Left lung (tissue), 10 donors: ENCODE data around the gene CFL1. TPM values are rescaled to one million over a fixed set of nuclear protein-coding genes. Genes with fewer than 3 reads are reported as not detected.

Experiments used
- ATAC-seq: fragments of 200-7000 bp; cut with Tn5 transposase; one replicate; pipeline ENCODE4 v1.9.1; 2020; ENCODE audit warnings: moderate library complexity
- DNase-seq, 4 donors: peaks; one replicate each; pipeline ENCODE4 v3.0.0-alpha.2; 2013 to 2020
- H3K27ac ChIP-seq, 2 donors: fragments of 200-600 bp; sonication (generic) in 1 of 2; one replicate each; pipeline versions ENCODE4 v1.5.0 to v1.8.0; 2020 to 2021
- H3K27me3 ChIP-seq, 2 donors: fragments of 200-600 bp; sonication (generic) in 1 of 2; one replicate each; pipeline versions ENCODE4 v1.5.0 to v1.8.0; 2020 to 2021
- H3K36me3 ChIP-seq, 2 donors: fragments of 200-600 bp; sonication (generic) in 1 of 2; one replicate each; pipeline versions ENCODE4 v1.5.0 to v1.8.0; 2020 to 2021
- H3K4me1 ChIP-seq, 2 donors: fragments of 200-600 bp; one replicate each; pipeline ENCODE4 v1.8.0; 2021
- H3K4me3 ChIP-seq, 2 donors: fragments of 200-600 bp; sonication (generic) in 1 of 2; one replicate each; pipeline versions ENCODE4 v1.5.0 to v1.8.0; 2020 to 2021; ENCODE audit warnings: mild to moderate bottlenecking in 1 of 2
- H3K9me3 ChIP-seq, 2 donors: fragments of 200-600 bp; sonication (generic) in 1 of 2; one replicate each; pipeline versions ENCODE4 v1.5.0 to v1.8.0; 2020 to 2021
- CTCF ChIP-seq, 2 donors: fragments of 200-600 bp; sonication (generic) in 1 of 2; IDR thresholded peaks; one replicate each; pipeline versions ENCODE4 v1.5.0 to v1.8.0; 2021; ENCODE audit warnings: antibody characterized with exemption in 2 of 2
- intact Hi-C, 2 donors: fragments of 100-400 bp; cut with DNase I; formaldehyde crosslinking; loops; one replicate each; pipeline versions ENCODE4 v1.11.2 to v1.14.2; 2022
- polyA plus RNA-seq, 6 donors: library from polyadenylated mRNA; unstranded; fragments of 120-200 nt; gene quantifications; one replicate each; pipeline ENCODE4 v1.2.1, GENCODE V29; 2013; ENCODE audit not compliant: insufficient read length in 6 of 6
- total RNA-seq, 2 donors: library from RNA; stranded (reverse); fragmentation: NEBNext Ultra II Directional; extraction: Animal tissue kit (Norgen Biotek cat#: 25700); gene quantifications; one replicate each; pipeline ENCODE4 v1.2.1, GENCODE V29; 2021
- donor health status: DM: no; HTN: yes; CAD: no.
- donor health status: DM: no; HTN: no; CAD: no.

CFL1 gene
- total and polyA plus RNA-seq, 8 donors, result 599 to 1,162 (median 777) TPM

- H3K36me3 ChIP-seq, result peaks cover 0 to 49% of the 10 kb centered on the region in 2 donors
- peaks cover under 1 to 33% of the 10 kb centered on the region in 2 donors for H3K4me1 ChIP-seq
- H3K27ac ChIP-seq, result no peak overlapping the region
- intact Hi-C loops, result loop anchor here in 1 of 2 donors (10.0 kb wide), 1 partner anchor 102 kb away; no protein-coding TSS in a partner anchor
- H3K4me3 ChIP-seq, result no peak overlapping the region
- no peaks in the 10 kb centered on the region for H3K27me3 ChIP-seq
- peak in 1 of 4 donors; percentile 68 for DNase-seq
- no peaks in the 10 kb centered on the region for H3K9me3 ChIP-seq
- no peak for ATAC-seq
- TF ChIP-seq CTCF (IDR thresholded peaks at IDR 0.05), result no peak
Measured at GRCh38 chr11:65882120-65883057, 24.4 kb upstream of the CFL1 start.

GRCh38 chr11:65880844-65881421 lies 23.0 kb upstream of the CFL1 start:
- ATAC-seq (no peak), DNase-seq (peak in 1 of 4 donors; percentile 37)
- H3K36me3 ChIP-seq, result peaks cover 0 to 38% of the 10 kb centered on the region in 2 donors
- H3K4me3 ChIP-seq, result peak overlapping the region in 1 of 2 donors; percentile 14
- peaks cover 0 to 20% of the 10 kb centered on the region in 2 donors for H3K4me1 ChIP-seq
- no peaks in the 10 kb centered on the region for H3K9me3 ChIP-seq
- no peaks in the 10 kb centered on the region for H3K27me3 ChIP-seq
- no peak for TF ChIP-seq CTCF (IDR thresholded peaks at IDR 0.05)
- H3K27ac ChIP-seq, result no peak overlapping the region
- intact Hi-C loops, result loop anchor here in 1 of 2 donors (10.0 kb wide), 1 partner anchor 104 kb away; no protein-coding TSS in a partner anchor

- H3K27ac ChIP-seq, result no peak overlapping the region
- ATAC-seq, result no peak
- peak in 1 of 4 donors; percentile 74 for DNase-seq
- intact Hi-C loops, result loop anchor here in 1 of 2 donors (10.0 kb wide), 1 partner anchor 105 kb away; no protein-coding TSS in a partner anchor
- H3K36me3 ChIP-seq, result peaks cover 0 to 29% of the 10 kb centered on the region in 2 donors
- H3K4me3 ChIP-seq, result peak overlapping the region in 1 of 2 donors; percentile 14
- no peaks in the 10 kb centered on the region for H3K27me3 ChIP-seq
- peaks cover 0 to 18% of the 10 kb centered on the region in 2 donors for H3K4me1 ChIP-seq
- H3K9me3 ChIP-seq, result no peaks in the 10 kb centered on the region
- no peak for TF ChIP-seq CTCF (IDR thresholded peaks at IDR 0.05)
Measured at GRCh38 chr11:65880027-65880426, 22.0 kb upstream of the CFL1 start.

- TF ChIP-seq CTCF (IDR thresholded peaks at IDR 0.05), result no peak
- no peak within 1 kb of the TSS for H3K27ac ChIP-seq
- peak within 1 kb of the TSS in 1 of 2 donors; percentile 14 for H3K4me3 ChIP-seq
- peak; percentile 19 for ATAC-seq
- DNase-seq, result peak in 1 of 4 donors; percentile 78
- H3K27me3 ChIP-seq, result no peaks in the 10 kb centered on the region
- intact Hi-C loops, result loop anchor here in 1 of 2 donors (10.0 kb wide), 1 partner anchor 105 kb away; no protein-coding TSS in a partner anchor
- no peaks in the 10 kb centered on the region for H3K9me3 ChIP-seq
- peaks cover 0 to 26% of the 10 kb centered on the region in 2 donors for H3K36me3 ChIP-seq
- H3K4me1 ChIP-seq, result peaks cover 0 to 14% of the 10 kb centered on the region in 2 donors
Measured at GRCh38 chr11:65879617-65880016, 21.6 kb upstream of the CFL1 start, which contains the start of gene CTSW. TSS of gene CTSW (plus strand) at chr11:65879837. CDS start at chr11:65879855, 18 bp downstream.
